ENCODE measurements around the gene TMEM121. TPM values are rescaled to one million over a fixed set of nuclear protein-coding genes. Genes with fewer than 3 reads are reported as not detected.

Gene TMEM121
- total RNA-seq, 5 donors from 2014 or later (not counting 1 experiment from before 2014, with no cell fraction given): 1.8 to 6.7 (median 4.0) TPM

DNA sequence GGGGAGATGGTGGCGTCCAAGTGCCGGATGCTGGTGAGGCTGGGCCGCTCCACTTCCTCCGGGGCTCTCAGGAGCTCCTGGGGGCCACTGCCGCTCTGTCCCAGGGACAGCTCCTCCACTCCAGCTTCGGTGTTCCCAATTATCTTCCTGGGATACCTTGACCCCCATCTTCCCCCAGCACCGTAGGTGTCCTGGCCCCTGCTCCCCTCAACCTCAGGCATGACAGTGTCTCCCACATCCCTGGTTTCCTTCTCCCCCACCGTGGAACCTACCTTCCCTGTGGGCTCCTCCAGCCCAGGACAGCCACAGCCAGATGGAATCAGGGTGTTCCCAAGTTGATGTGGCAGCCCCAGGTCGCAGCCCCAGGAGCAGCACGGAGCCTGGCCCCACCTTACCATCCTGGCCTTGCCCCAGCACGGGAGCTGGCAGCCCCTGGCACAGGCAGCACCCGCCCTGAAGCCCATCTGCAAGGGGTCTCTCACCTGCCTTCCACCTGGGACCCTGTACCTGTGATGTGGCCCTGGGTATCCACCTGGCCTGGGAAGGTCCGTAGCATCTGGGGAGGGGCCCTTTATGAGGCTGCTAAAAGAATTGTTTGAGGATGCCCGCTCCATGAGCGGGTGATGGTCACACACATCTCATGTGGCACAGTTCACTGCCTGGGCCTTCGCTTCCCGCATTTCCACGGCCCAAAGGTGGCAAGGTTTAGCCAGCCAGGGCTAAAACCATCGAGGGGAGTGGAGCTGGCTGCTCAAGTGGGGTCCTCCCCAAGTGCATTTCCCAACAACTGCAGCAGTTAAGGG lies 4.1 kb downstream of the TMEM121 start:
- H3K27me3 Mint-ChIP-seq: peaks cover 0 to 8% of the 10 kb centered on the region in 2 donors
- H3K4me3 Mint-ChIP-seq: peak overlapping the region; percentile 50 to 83 (median 68)
- no peaks in the 10 kb centered on the region for H3K36me3 ChIP-seq (ENCODE audit: control insufficient read depth in 2 of 2, extremely low read depth in 1 of 2, insufficient read depth in 1 of 2, low read length in 1 of 2)
- H3K9me3 ChIP-seq: no peaks in the 10 kb centered on the region
- H3K4me1 Mint-ChIP-seq: peaks cover 10 to 42% (median 15%) of the 10 kb centered on the region in 3 donors
- ChIA-PET CTCF (no interaction called here), POLR2A (no interaction called here)
- no peak overlapping the region for H3K27ac ChIP-seq (ENCODE audit: low read length)
- DNase-seq: no peak
- H3K36me3 Mint-ChIP-seq: no peaks in the 10 kb centered on the region
- 93% methylated on average over 15 of the region's 19 CpGs for WGBS (ENCODE audit: insufficient coverage)
- H3K4me3 ChIP-seq (ENCODE audit: control insufficient read depth in 1 of 2, extremely low read depth in 1 of 2, low read length in 1 of 2): no peak overlapping the region
- no peak for ATAC-seq (replicated peaks in 1 of 4)
- peak overlapping the region in 1 of 2 donors; percentile 46 for H3K27ac Mint-ChIP-seq
- no peaks in the 10 kb centered on the region for H3K9me3 Mint-ChIP-seq
- H3K27me3 ChIP-seq (replicated peaks in 1 of 2; ENCODE audit: control insufficient read depth in 2 of 2, extremely low read depth in 1 of 2, insufficient read depth in 2 of 2, low read length in 1 of 2): peaks cover 0 to 69% of the 10 kb centered on the region in 2 experiments
- peaks cover 16 to 45% of the 10 kb centered on the region in 2 experiments for H3K4me1 ChIP-seq (ENCODE audit: control insufficient read depth in 1 of 2, extremely low read depth in 1 of 2, insufficient read depth in 2 of 2, low read length in 2 of 2)

DNA sequence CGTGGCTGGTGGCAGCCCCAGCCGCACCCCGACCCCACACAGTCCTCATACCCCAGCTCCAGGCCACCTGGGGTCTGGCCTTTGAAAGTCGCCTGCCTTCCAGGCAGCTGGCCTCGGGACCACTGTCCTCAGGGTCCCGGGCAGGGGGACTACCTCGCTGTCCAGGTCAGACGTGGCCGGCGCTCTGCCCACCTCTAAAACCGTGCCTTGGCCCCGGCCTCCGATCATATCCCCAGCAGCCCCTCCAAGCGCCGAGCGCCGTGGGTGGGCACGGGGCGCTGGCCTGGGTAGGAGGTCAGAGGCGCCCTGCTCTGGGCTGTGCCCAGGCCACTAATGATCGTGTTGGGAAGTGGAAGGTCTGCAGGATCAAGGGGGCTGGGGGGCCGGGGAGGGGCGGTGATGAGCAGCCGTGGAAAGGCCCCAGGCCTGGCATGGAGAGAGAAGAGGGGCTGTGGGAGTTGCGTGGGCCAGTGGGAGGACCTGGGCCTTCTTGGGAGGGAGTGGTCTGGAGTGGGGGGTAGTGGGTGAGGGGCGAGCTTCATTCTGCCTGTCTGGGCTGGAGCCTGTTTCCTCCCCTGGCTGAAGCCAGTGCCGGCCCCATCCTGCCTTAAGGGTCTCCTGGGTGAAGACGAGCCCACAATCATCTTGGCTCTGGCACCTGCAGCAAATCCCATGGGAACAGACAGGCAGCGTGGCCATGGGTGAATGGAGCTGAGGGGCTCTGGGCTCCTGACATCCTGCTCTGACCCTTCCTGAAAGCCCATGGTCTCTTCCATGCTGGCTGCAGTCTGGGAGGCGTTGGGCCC lies 4.9 kb downstream of the TMEM121 start:
- Mint-ChIP-seq H3K27ac (no peak overlapping the region), H3K27me3 (peaks cover 0 to 6% of the 10 kb centered on the region in 2 donors), H3K4me1 (peaks cover 10 to 39% (median 15%) of the 10 kb centered on the region in 3 donors), H3K36me3 (no peaks in the 10 kb centered on the region), H3K4me3 (peak overlapping the region in 2 of 3 donors; percentile 31 to 83), H3K9me3 (no peaks in the 10 kb centered on the region)
- CTCF ChIA-PET: interaction anchor here in 1 of 2 donors (1.5 kb wide), 1 partner anchor 161 kb away, joined by 4 read pairs; no protein-coding TSS in a partner anchor
- H3K9me3 ChIP-seq: no peaks in the 10 kb centered on the region
- no peak overlapping the region for H3K27ac ChIP-seq (ENCODE audit: low read length)
- POLR2A ChIA-PET: interaction anchor here in 1 of 2 donors (0.6 kb wide), 1 partner anchor 766 kb away, joined by 4 read pairs; no protein-coding TSS in a partner anchor
- no peak overlapping the region for H3K4me3 ChIP-seq (ENCODE audit: control insufficient read depth in 1 of 2, extremely low read depth in 1 of 2, low read length in 1 of 2)
- WGBS (ENCODE audit: insufficient coverage): 91% methylated on average over 22 of the region's 30 CpGs
- peaks cover 0 to 66% of the 10 kb centered on the region in 2 experiments for H3K27me3 ChIP-seq (replicated peaks in 1 of 2; ENCODE audit: control insufficient read depth in 2 of 2, extremely low read depth in 1 of 2, insufficient read depth in 2 of 2, low read length in 1 of 2)
- peaks cover 16 to 40% of the 10 kb centered on the region in 2 experiments for H3K4me1 ChIP-seq (ENCODE audit: control insufficient read depth in 1 of 2, extremely low read depth in 1 of 2, insufficient read depth in 2 of 2, low read length in 2 of 2)
- DNase-seq (no peak), ATAC-seq (replicated peaks in 1 of 4) (no peak)
- no peaks in the 10 kb centered on the region for H3K36me3 ChIP-seq (ENCODE audit: control insufficient read depth in 2 of 2, extremely low read depth in 1 of 2, insufficient read depth in 1 of 2, low read length in 1 of 2)

DNA sequence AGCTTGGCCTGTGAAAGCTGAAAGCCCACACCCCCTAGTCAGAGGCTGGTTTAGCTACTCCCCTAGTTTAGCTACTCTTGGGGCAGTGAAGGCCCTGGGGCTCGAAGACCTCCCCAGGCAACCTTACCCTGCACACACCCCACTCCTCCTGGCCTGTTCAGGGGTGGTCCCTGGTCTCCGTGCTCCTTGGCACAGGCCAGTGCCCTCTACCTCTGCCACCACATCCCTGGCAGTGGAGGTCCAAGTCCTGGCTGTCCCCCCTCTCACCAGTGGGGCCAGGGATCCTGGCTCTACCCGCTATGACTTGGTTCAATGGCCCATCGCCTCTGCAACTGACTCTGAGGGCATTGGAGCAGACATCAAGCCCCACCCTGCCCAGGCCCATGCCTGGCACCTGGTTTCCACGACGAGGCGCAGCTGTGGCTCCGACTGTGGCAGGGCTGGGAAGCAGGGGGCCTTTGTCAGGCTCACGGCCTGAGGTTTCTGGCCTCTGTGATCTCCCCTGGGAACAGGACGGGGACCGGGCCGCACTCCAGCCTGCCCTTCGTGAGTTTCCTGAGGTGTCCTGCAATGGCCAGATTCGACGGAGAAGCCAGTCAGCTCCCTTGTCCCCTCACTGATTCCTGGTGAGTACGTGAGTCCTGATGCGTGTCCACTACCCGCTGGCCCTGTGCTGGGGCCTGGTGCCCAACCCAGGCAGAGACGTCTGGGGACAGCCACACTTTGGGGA lies 5.7 kb downstream of the TMEM121 start:
- H3K27ac Mint-ChIP-seq: no peak overlapping the region
- peak overlapping the region in 2 of 3 donors; percentile 10 to 31 for H3K4me3 Mint-ChIP-seq
- H3K27me3 ChIP-seq (replicated peaks in 1 of 2; ENCODE audit: control insufficient read depth in 2 of 2, extremely low read depth in 1 of 2, insufficient read depth in 2 of 2, low read length in 1 of 2): peaks cover 0 to 67% of the 10 kb centered on the region in 2 experiments
- ChIA-PET POLR2A (interaction anchor here in 1 of 2 donors (0.6 kb wide), 1 partner anchor 767 kb away, joined by 4 read pairs; no protein-coding TSS in a partner anchor), CTCF (interaction anchor here in 1 of 2 donors (1.5 kb wide), 1 partner anchor 162 kb away, joined by 4 read pairs; no protein-coding TSS in a partner anchor)
- ATAC-seq (replicated peaks in 1 of 4) (no peak), DNase-seq (no peak)
- H3K9me3 Mint-ChIP-seq: no peaks in the 10 kb centered on the region
- peaks cover 8 to 39% (median 15%) of the 10 kb centered on the region in 3 donors for H3K4me1 Mint-ChIP-seq
- no peak overlapping the region for H3K27ac ChIP-seq (ENCODE audit: low read length)
- WGBS (ENCODE audit: insufficient coverage): 88% methylated on average over 19 of the region's 19 CpGs
- no peak overlapping the region for H3K4me3 ChIP-seq (ENCODE audit: control insufficient read depth in 1 of 2, extremely low read depth in 1 of 2, low read length in 1 of 2)
- peaks cover 12 to 35% of the 10 kb centered on the region in 2 experiments for H3K4me1 ChIP-seq (ENCODE audit: control insufficient read depth in 1 of 2, extremely low read depth in 1 of 2, insufficient read depth in 2 of 2, low read length in 2 of 2)
- H3K27me3 Mint-ChIP-seq: peaks cover 0 to 7% of the 10 kb centered on the region in 2 donors
- H3K36me3 Mint-ChIP-seq: no peaks in the 10 kb centered on the region
- no peaks in the 10 kb centered on the region for H3K9me3 ChIP-seq
- no peaks in the 10 kb centered on the region for H3K36me3 ChIP-seq (ENCODE audit: control insufficient read depth in 2 of 2, extremely low read depth in 1 of 2, insufficient read depth in 1 of 2, low read length in 1 of 2)

DNA sequence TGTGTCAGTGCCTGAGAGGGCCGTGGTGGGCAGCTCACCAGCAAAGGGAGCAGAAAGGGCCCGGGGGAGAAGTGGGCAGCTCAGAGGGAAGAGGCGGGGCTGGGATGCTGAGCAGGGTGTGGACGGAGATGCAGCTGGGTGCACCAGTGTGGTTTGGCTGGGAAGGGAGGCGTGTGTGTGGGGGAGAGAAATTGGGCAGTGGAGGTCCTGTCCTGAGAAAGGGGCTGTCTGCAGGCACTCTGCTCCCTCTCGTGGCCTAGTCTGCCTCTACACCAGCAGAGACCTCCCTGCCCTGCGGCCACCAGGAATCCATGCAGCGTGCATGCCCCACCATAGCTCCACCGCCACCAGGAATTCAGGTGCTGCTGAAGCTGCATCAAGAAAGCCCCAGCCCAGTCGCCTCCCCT lies 6.4 kb downstream of the TMEM121 start:
- Histone ChIP-seq H3K4me1 (ENCODE audit: control insufficient read depth in 1 of 2, extremely low read depth in 1 of 2, insufficient read depth in 2 of 2, low read length in 2 of 2) (peaks cover 6 to 32% of the 10 kb centered on the region in 2 experiments), H3K27me3 (replicated peaks in 1 of 2; ENCODE audit: control insufficient read depth in 2 of 2, extremely low read depth in 1 of 2, insufficient read depth in 2 of 2, low read length in 1 of 2) (peaks cover 0 to 67% of the 10 kb centered on the region in 2 experiments), H3K27ac (ENCODE audit: low read length) (no peak overlapping the region), H3K4me3 (ENCODE audit: control insufficient read depth in 1 of 2, extremely low read depth in 1 of 2, low read length in 1 of 2) (no peak overlapping the region), H3K36me3 (ENCODE audit: control insufficient read depth in 2 of 2, extremely low read depth in 1 of 2, insufficient read depth in 1 of 2, low read length in 1 of 2) (no peaks in the 10 kb centered on the region), H3K9me3 (no peaks in the 10 kb centered on the region)
- no peak overlapping the region for H3K4me3 Mint-ChIP-seq
- H3K4me1 Mint-ChIP-seq: peaks cover 2 to 34% (median 9%) of the 10 kb centered on the region in 3 donors
- H3K9me3 Mint-ChIP-seq: no peaks in the 10 kb centered on the region
- 60% methylated on average over 4 of the region's 10 CpGs for WGBS (ENCODE audit: insufficient coverage)
- peak in 1 of 35 experiments; percentile 30 for DNase-seq
- H3K36me3 Mint-ChIP-seq: no peaks in the 10 kb centered on the region
- no peak for ATAC-seq (replicated peaks in 1 of 4)
- CTCF ChIA-PET: interaction anchor here (0.6 to 1.5 kb wide), 2 partner anchors 124 to 162 kb away, joined by 4 read pairs; no protein-coding TSS in a partner anchor
- peaks cover 0 to 7% of the 10 kb centered on the region in 2 donors for H3K27me3 Mint-ChIP-seq
- H3K27ac Mint-ChIP-seq: no peak overlapping the region
- POLR2A ChIA-PET: interaction anchor here in 1 of 2 donors (0.5 kb wide), 1 partner anchor 17 kb away, joined by 3 read pairs; no protein-coding TSS in a partner anchor

DNA sequence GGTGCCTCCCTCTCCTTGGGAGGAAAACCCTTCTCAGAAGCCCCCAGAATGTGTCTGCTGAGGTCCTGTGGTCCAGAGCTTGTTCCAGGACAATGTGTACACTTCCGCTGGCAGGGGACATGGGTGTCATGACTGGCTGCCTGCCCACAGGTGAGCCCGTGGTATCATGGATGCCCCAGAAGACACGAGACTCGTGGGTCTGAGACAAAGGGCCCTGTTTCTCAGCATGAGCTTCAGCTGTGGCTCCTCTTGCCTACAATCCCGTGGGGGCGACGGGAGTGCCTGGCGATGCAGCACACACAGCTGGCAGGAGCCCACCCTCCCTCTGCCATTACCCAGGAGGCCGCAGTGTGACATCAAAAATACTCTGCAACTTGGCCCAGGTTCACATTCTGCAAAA lies 7.0 kb downstream of the TMEM121 start:
- H3K9me3 ChIP-seq: no peaks in the 10 kb centered on the region
- Mint-ChIP-seq H3K27me3 (peaks cover 0 to 7% of the 10 kb centered on the region in 2 donors), H3K9me3 (no peaks in the 10 kb centered on the region), H3K4me1 (peaks cover 0 to 36% (median 10%) of the 10 kb centered on the region in 3 donors), H3K4me3 (no peak overlapping the region), H3K27ac (no peak overlapping the region), H3K36me3 (no peaks in the 10 kb centered on the region)
- peaks cover 6 to 31% of the 10 kb centered on the region in 2 experiments for H3K4me1 ChIP-seq (ENCODE audit: control insufficient read depth in 1 of 2, extremely low read depth in 1 of 2, insufficient read depth in 2 of 2, low read length in 2 of 2)
- WGBS (ENCODE audit: insufficient coverage): 69% methylated on average over 9 of the region's 9 CpGs
- H3K27ac ChIP-seq (ENCODE audit: low read length): no peak overlapping the region
- ATAC-seq (replicated peaks in 1 of 4) (no peak), DNase-seq (no peak)
- POLR2A ChIA-PET: interaction anchor here in 1 of 2 donors (0.5 kb wide), 1 partner anchor 16 kb away, joined by 3 read pairs; no protein-coding TSS in a partner anchor
- peaks cover 0 to 70% of the 10 kb centered on the region in 2 experiments for H3K27me3 ChIP-seq (replicated peaks in 1 of 2; ENCODE audit: control insufficient read depth in 2 of 2, extremely low read depth in 1 of 2, insufficient read depth in 2 of 2, low read length in 1 of 2)
- H3K36me3 ChIP-seq (ENCODE audit: control insufficient read depth in 2 of 2, extremely low read depth in 1 of 2, insufficient read depth in 1 of 2, low read length in 1 of 2): no peaks in the 10 kb centered on the region
- H3K4me3 ChIP-seq (ENCODE audit: control insufficient read depth in 1 of 2, extremely low read depth in 1 of 2, low read length in 1 of 2): no peak overlapping the region
- CTCF ChIA-PET: no interaction called here

Measured in T-cell (primary cell).